Ectodermal cell (in vitro differentiated cells): ENCODE results near the gene C1orf21.
A peak's percentile ranks its signal among the peaks of the same experiment; 100 is the strongest.

Source experiments
- H3K27ac ChIP-seq: 2 replicates; pipeline ENCODE4 v1.7.0; 2013; ENCODE audit warnings: mild to moderate bottlenecking, low read depth, low read length; ENCODE audit not compliant: insufficient read depth, poor library complexity, severe bottlenecking
- H3K27me3 ChIP-seq: 2 replicates; pipeline ENCODE4 v1.7.0; 2013; ENCODE audit warnings: mild to moderate bottlenecking, low read length; ENCODE audit not compliant: insufficient read depth, control insufficient read depth, poor library complexity, severe bottlenecking
- H3K36me3 ChIP-seq: one replicate; pipeline ENCODE4 v1.7.0; 2013; ENCODE audit warnings: low read length; ENCODE audit not compliant: control insufficient read depth, insufficient read depth
- H3K4me1 ChIP-seq: one replicate; pipeline ENCODE4 v1.7.0; 2013; ENCODE audit warnings: low read length; ENCODE audit not compliant: control insufficient read depth, insufficient read depth
- H3K4me3 ChIP-seq: 2 replicates; pipeline ENCODE4 v1.7.0; 2013; ENCODE audit warnings: low read depth, low read length, control low read depth; ENCODE audit not compliant: insufficient read depth
- H3K9me3 ChIP-seq: 2 replicates; pipeline ENCODE4 v1.7.0; 2013; ENCODE audit warnings: mild to moderate bottlenecking, low read length, moderate library complexity; ENCODE audit not compliant: control insufficient read depth
- WGBS, 2 experiments: methylation state at CpG; one replicate each; pipeline ENCODE4 v1.1.7; 2013; ENCODE audit warnings: missing lambda C conversion rate in 2 of 2; 5-methylcytosine and 5-hydroxymethylcytosine counted together

The C1orf21 gene

DNA sequence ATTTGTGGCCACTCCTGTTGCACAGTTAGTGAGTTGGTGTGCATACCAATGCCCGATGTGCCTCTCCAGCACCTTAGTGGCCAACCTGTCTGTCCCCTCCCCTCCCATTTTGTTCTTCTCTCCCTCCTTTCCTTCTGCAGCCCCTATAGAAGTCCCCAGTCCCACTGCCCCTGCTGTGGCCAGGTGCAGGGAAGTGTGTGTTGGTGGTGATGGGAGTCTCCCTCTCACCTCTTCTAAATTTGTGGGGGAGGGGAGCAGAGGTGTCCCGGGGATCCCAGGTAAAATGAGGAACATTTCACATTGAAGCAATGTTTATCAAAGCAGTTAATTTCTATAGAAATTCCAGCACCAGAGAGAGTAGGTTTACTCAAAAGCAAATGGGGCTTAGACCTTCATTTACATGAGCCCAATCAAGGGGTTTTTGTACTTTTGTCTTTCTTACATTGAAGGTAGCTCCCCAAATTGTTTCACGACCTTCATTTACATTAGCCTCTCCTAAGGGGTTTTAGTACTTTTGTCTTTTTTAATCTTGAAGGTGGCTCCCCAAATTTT, 3.0 kb upstream of the C1orf21 start:
- Histone ChIP-seq H3K36me3 (no peaks in the 10 kb centered on the region), H3K27me3 (no peaks in the 10 kb centered on the region), H3K27ac (no peak overlapping the region), H3K9me3 (no peaks in the 10 kb centered on the region), H3K4me1 (peaks cover 13% of the 10 kb centered on the region), H3K4me3 (no peak overlapping the region)
- WGBS, 2 experiments = 40 to 55% methylated on average over 2 to 3 of the region's 3 CpGs

DNA sequence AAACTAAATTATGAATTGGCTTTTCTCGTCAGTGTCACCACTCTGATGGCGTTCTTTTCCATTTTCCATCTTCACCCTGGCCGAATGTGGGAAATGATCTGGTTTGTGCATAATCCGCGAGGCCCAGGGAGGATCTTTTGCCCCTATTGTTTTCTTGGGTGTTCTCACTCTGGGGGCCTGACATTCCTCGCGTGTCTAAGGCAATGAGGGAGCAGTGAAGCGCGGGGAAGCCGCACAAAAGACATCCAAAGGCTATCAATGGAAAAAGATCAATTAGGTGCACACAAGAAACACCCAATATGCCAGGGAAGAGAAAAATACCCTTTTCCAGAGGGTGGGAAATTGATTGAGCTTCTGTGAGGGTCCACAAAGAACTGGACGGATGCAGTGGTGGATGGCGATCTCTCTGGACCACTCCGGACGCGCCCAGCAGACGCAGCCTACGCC, 941 bp upstream of the C1orf21 start:
- H3K27ac ChIP-seq = peak overlapping the region; percentile 80
- H3K9me3 ChIP-seq = no peaks in the 10 kb centered on the region
- H3K27me3 ChIP-seq = no peaks in the 10 kb centered on the region
- H3K4me3 ChIP-seq = peak overlapping the region; percentile 60
- no peaks in the 10 kb centered on the region for H3K36me3 ChIP-seq
- peaks cover 22% of the 10 kb centered on the region for H3K4me1 ChIP-seq
- 9 to 10% methylated on average over 17 of the region's 17 CpGs for WGBS, 2 experiments

DNA sequence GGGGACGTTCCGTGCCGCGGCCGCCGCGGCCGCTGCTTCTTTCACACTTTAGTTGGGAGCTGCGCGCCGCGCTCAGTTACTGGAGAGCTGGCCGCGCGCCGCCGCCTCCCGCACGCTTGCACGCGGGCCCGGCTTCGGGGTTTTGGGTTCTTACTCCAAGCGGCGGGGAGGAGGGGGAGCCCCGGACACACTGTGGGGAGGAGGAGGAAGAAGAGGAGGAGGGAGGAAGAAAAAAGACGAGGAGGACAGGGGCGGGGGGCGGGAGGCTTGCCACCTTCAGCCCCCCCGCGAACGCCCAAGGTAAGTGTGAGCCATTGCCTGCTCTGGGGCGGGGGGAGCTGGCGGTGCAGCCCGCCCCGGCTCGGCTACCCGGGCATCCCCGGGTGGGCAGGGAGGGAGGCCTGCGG, 243 bp downstream of the C1orf21 start:
- Histone ChIP-seq H3K4me3 (peak overlapping the region; percentile 60), H3K36me3 (no peaks in the 10 kb centered on the region), H3K27me3 (no peaks in the 10 kb centered on the region), H3K4me1 (peaks cover 22% of the 10 kb centered on the region), H3K9me3 (no peaks in the 10 kb centered on the region), H3K27ac (peak overlapping the region; percentile 65)
- WGBS, 2 experiments = 0 to 1% methylated on average over 40 of the region's 40 CpGs

DNA sequence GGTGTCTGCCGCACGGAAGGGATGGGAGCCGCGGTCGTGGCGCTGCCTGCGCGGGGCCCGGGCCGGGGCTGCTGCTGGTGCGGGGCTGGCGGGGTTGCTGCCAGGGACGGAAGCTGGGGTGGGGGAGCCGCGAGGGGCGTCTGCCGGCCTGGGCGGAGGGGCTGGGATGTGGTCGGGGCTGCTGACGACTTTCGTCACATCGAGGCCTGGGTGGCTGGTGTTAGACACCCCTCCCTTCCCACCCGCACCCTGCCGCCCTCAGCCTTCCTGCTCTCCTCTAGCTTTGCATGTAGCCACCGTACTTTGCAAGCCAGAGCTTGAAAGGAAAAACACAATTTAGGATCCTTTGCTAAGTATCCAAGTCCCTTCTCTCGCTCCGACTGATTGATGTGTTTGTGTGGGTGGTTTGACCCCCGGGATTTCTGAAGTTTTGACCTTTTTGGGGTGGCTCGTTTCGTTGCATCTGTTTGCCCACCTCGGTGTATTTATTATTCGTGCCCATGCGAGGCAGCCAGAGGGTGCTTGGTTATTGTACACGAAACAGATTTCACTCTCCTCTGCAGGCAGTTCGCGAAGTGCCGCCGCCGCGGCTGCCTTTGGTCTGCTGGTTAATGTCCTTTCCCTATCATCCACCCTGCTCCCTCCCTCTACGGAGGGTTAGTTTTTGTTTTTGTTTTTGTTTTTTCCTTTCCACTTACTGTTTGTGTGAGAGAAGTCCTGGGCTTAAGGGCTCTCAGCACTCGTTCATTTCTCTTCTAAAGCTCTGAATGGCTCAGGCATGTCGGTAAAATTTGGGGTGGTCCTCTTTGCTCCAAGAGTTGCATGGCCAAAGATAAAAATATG, 868 bp downstream of the C1orf21 start:
- H3K36me3 ChIP-seq = no peaks in the 10 kb centered on the region
- no peak overlapping the region for H3K27ac ChIP-seq
- H3K9me3 ChIP-seq = no peaks in the 10 kb centered on the region
- 0% methylated on average over 42 to 43 of the region's 43 CpGs for WGBS, 2 experiments
- H3K27me3 ChIP-seq = no peaks in the 10 kb centered on the region
- peak overlapping the region; percentile 60 for H3K4me3 ChIP-seq
- H3K4me1 ChIP-seq = peaks cover 22% of the 10 kb centered on the region

DNA sequence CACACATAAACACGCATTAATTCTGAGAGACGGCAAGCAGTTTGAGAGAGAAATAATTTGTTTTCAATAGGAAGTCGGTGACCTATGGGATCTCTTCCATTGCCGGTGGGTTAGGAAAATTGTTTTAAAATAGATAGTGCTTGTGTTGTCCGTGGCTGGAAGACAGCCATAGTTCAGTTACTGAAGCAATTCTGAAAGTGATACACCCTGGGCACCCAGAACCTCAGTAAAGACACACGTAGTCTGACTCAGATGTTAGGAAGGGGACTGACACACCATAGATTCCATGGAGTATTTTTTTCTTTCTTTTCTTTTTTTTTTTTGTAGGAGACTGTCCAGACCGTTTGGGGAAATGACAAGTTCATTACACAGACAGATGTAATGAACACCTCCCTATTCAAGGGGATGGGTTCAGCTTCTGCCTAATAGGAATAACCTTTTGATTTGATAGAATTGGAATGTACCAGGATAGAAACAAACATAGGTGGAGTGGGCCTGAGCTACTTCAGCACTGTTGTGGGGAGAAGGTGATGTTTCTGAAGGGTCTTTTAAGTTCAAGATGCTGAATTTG, 1.6 kb downstream of the C1orf21 start:
- peaks cover 17% of the 10 kb centered on the region for H3K4me1 ChIP-seq
- no peak overlapping the region for H3K27ac ChIP-seq
- no peaks in the 10 kb centered on the region for H3K36me3 ChIP-seq
- H3K4me3 ChIP-seq = peak overlapping the region; percentile 60
- H3K27me3 ChIP-seq = no peaks in the 10 kb centered on the region
- WGBS, 2 experiments = 7 to 9% methylated on average over 6 to 7 of the region's 7 CpGs
- H3K9me3 ChIP-seq = no peaks in the 10 kb centered on the region

DNA sequence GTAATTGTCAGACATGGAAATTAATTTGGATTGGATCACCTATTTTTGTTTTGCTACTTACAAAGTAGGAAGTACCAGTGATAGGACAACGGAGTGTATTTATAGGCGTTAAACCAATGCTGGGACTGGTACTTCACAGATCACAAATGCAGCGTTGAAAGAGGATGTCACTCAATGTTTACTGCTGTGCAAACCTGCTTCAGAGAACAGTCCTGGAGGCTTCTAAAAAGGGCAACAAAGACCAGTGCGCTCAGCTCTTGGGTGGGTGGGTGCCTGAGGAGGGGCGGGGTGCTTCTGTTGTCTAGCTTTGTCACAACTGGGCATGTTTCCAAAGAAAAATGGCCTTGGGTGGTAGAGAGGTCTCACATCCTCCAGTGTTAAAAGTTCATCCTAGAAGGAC, 2.1 kb downstream of the C1orf21 start:
- Histone ChIP-seq H3K36me3 (no peaks in the 10 kb centered on the region), H3K27ac (no peak overlapping the region), H3K9me3 (no peaks in the 10 kb centered on the region), H3K27me3 (no peaks in the 10 kb centered on the region), H3K4me1 (peaks cover 16% of the 10 kb centered on the region), H3K4me3 (no peak overlapping the region)
- 55 to 56% methylated on average over 5 of the region's 5 CpGs for WGBS, 2 experiments

DNA sequence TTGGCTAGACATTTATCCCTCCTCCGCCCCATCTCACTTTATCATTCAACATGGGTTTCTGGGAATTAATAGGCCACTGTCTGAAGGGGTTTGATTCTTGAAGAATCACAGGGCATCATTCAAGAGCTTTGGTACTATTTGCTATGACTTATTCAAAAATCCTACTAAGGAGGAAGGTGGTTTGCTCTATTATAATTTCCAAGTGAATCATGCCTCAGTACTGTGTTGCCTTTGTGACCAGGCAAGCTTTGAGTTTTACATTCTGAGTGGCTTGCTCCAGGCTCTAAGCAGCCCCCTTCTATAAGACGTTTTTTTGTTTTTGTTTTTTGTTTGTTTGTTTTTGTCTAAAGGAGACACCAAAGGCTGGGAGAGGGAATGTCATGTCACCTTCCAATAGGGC, 2.6 kb downstream of the C1orf21 start:
- Histone ChIP-seq H3K4me3 (no peak overlapping the region), H3K4me1 (peaks cover 16% of the 10 kb centered on the region), H3K36me3 (no peaks in the 10 kb centered on the region), H3K27me3 (no peaks in the 10 kb centered on the region), H3K27ac (no peak overlapping the region), H3K9me3 (no peaks in the 10 kb centered on the region)
- WGBS, 2 experiments = 77 to 81% methylated on average over 1 to 2 of the region's 2 CpGs

DNA sequence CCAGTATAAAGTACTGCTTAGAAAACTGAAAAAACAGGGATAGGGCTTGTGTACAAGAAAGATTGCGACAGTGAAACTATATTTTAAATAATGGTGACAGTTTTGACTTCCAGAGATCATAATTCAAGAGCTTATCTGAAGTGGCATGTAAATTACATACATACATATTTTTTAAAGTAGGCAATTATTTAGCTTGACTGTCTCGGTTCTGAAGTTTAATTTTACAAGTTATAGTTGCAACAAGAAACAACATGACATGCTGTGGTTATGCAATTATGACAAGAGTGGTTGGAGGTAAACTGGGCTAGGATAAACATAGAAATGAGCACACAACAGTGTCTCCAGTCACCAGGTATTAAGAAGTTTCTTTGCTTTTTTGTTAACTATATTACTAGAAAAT, 4.1 kb downstream of the C1orf21 start:
- WGBS, 2 experiments = 97 to 100% methylated on average over 2 of the region's 2 CpGs

DNA sequence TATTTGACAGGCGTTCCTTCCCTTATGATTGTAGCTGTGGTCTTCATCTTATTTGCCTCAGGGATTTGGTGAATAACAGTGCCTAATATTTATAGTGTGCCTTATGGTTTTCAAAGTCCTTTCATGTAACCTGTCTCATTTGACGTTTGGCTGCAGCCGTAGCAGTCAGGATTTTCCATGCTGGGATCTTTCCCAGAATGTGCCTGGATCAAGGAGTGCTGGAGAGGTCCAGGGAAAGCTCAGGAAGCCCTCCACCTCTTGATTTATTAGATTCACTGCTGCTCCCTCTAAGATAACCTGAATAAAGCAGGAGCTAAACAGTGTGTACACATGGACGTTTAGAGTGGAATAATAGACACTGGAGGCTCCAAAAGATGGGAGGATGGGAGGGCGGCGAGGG, 5.2 kb downstream of the C1orf21 start:
- Histone ChIP-seq H3K27ac (no peak overlapping the region), H3K27me3 (no peaks in the 10 kb centered on the region), H3K4me1 (peaks cover 16% of the 10 kb centered on the region), H3K9me3 (no peaks in the 10 kb centered on the region), H3K36me3 (no peaks in the 10 kb centered on the region), H3K4me3 (no peak overlapping the region)
- 89 to 91% methylated on average over 6 of the region's 6 CpGs for WGBS, 2 experiments

More for the DNA sequence above, 4.1 kb downstream of the C1orf21 start:
- no peaks in the 10 kb centered on the region for H3K27me3 ChIP-seq
- no peaks in the 10 kb centered on the region for H3K36me3 ChIP-seq
- no peak overlapping the region for H3K4me3 ChIP-seq
- peaks cover 16% of the 10 kb centered on the region for H3K4me1 ChIP-seq
- H3K27ac ChIP-seq = no peak overlapping the region
- H3K9me3 ChIP-seq = no peaks in the 10 kb centered on the region

DNA sequence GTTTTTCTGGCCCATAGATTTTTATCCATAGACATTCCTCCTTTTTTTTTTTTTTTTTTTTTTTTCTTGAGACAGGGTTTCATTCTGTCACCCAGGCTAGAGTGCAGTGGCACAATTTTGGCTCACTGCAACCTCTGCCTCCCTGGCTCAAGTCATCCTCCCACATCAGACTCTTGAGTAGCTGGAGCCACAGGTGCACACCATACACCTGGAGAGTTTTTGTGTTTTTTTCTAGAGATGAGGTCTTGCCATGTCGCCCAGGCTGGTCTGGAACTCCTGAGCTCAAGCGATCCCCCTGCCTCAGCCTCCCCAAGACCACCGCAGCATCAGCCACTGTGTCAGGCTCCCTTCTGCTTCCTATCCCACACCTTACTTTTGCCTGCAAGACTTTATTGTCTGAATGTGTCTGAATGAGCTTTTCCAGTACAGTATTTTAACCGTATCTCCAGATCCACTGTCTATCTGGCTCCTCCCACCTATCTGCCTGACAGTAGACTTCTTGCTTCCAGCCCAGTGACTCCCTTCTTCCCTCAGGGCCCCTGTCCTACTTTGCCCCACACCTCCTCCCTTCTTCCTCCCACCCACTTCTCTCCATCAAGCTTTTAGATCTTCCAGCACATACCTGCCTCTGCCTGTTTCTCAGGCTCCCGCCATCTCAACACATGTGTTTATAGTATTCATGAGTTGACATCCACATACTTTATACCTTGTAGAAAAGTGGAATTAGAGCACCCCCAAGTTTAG, 6.1 kb downstream of the C1orf21 start:
- no peaks in the 10 kb centered on the region for H3K9me3 ChIP-seq
- 89 to 90% methylated on average over 4 to 5 of the region's 5 CpGs for WGBS, 2 experiments
- H3K4me1 ChIP-seq = peaks cover 16% of the 10 kb centered on the region
- no peak overlapping the region for H3K4me3 ChIP-seq
- no peaks in the 10 kb centered on the region for H3K27me3 ChIP-seq
- no peaks in the 10 kb centered on the region for H3K36me3 ChIP-seq
- no peak overlapping the region for H3K27ac ChIP-seq
